IPS DF 4.7 (cell line): ENCODE results near the gene XNDC1N.
"Not testable (repeated sequence)": the region's sequence is repeated elsewhere in the genome, so short reads cannot be mapped to it uniquely, and the experiment has no call there.

Experiments used
- DNase-seq: peaks from one replicate; pipeline ENCODE4 v3.0.0-alpha.2; 2013; ENCODE audit warnings: low spot score; ENCODE audit errors: extremely low read depth

The XNDC1N gene

GRCh38 chr11:71933141-71933933 is 4.9 kb upstream of the XNDC1N start:
- no peak for DNase-seq

- no peak for DNase-seq
Observed at GRCh38 chr11:71931245-71931602, 2.8 kb upstream of the XNDC1N start.

- DNase-seq = no peak
Observed at GRCh38 chr11:71930556-71931244, 2.3 kb upstream of the XNDC1N start.

GRCh38 chr11:71929491-71929890 is 1.1 kb upstream of the XNDC1N start:
- DNase-seq = no peak

GRCh38 chr11:71928737-71929443 is 496 bp upstream of the XNDC1N start, which contains the start of gene RNF121:
Gene RNF121, plus strand, starts transcription at chr11:71929046. Its CDS starts 16 bp downstream, at chr11:71929062.
- peak; percentile 82 for DNase-seq

- no peak for DNase-seq
Observed at GRCh38 chr11:71917646-71918140, 10.7 kb downstream of the XNDC1N start.

- DNase-seq = no peak
Observed at GRCh38 chr11:71914617-71915189, 13.7 kb downstream of the XNDC1N start.

- DNase-seq = no peak
Observed at GRCh38 chr11:71913756-71914526, 14.5 kb downstream of the XNDC1N start.

- not testable (repeated sequence) for DNase-seq
Observed at GRCh38 chr11:71911986-71912340, 16.4 kb downstream of the XNDC1N start.

- DNase-seq = not testable (repeated sequence)
Observed at GRCh38 chr11:71911321-71911985, 16.9 kb downstream of the XNDC1N start.

- DNase-seq = not testable (repeated sequence)
Observed at GRCh38 chr11:71910775-71911174, 17.6 kb downstream of the XNDC1N start.

- no peak for DNase-seq
Observed at GRCh38 chr11:71908218-71908617, 20.2 kb downstream of the XNDC1N start.

- not testable (repeated sequence) for DNase-seq
Observed at GRCh38 chr11:71901137-71901536, 27.3 kb downstream of the XNDC1N start.

- DNase-seq = no peak
Observed at GRCh38 chr11:71895961-71896360, 32.4 kb downstream of the XNDC1N start.

GRCh38 chr11:71889181-71889872 is 39.1 kb downstream of the XNDC1N start:
- DNase-seq = not testable (repeated sequence)

- DNase-seq = not testable (repeated sequence)
Observed at GRCh38 chr11:71888335-71889010, 39.9 kb downstream of the XNDC1N start.

GRCh38 chr11:71885806-71886205 is 42.6 kb downstream of the XNDC1N start:
- DNase-seq = not testable (repeated sequence)
